Right lobe of liver (tissue), 6 donors: ENCODE data around the gene SYTL3. TPM values are rescaled to one million over a fixed set of nuclear protein-coding genes. Genes with fewer than 3 reads are reported as not detected.

Source experiments
- ATAC-seq, 4 donors: fragments of 200-7000 bp; cut with Tn5 transposase; one replicate each; pipeline ENCODE4 v1.9.1; 2020; ENCODE audit warnings: mild to moderate bottlenecking in 4 of 4, moderate library complexity in 4 of 4
- DNase-seq, 3 donors: peaks; one replicate each; pipeline ENCODE4 v3.0.0-alpha.2; 2020
- H3K27ac ChIP-seq, 3 donors: fragments of 200-600 bp; one replicate each; pipeline ENCODE4 v1.8.0; 2022
- H3K27me3 ChIP-seq, 2 donors: fragments of 200-600 bp; one replicate each; pipeline ENCODE4 v1.8.0; 2022
- H3K36me3 ChIP-seq, 4 donors: fragments of 200-600 bp; sonication (generic) in 1 of 4; one replicate each; pipeline versions ENCODE4 v1.5.1 to v1.8.0; 2017 to 2022; ENCODE audit warnings: control low read depth in 1 of 4
- H3K4me1 ChIP-seq, 4 donors: fragments of 200-600 bp; sonication (generic) in 1 of 4; one replicate each; pipeline versions ENCODE4 v1.5.1 to v1.8.0; 2017 to 2022; ENCODE audit warnings: control low read depth in 1 of 4
- H3K4me3 ChIP-seq, 3 donors: fragments of 200-600 bp; one replicate each; pipeline ENCODE4 v1.8.0; 2022
- H3K9me3 ChIP-seq, 4 donors: fragments of 200-600 bp; sonication (generic) in 1 of 4; one replicate each; pipeline versions ENCODE4 v1.5.1 to v1.8.0; 2017 to 2022; ENCODE audit warnings: control low read depth in 1 of 4
- POLR2A ChIP-seq: fragments of 450-650 bp; IDR thresholded peaks from one replicate; pipeline ENCODE4 v1.6.1; 2017; ENCODE audit warnings: antibody characterized with exemption, mild to moderate bottlenecking
- WGBS: methylation state at CpG from one replicate; pipeline ENCODE4 v1.1.6; 2018; ENCODE audit warnings: low coverage, low lambda C conversion rate; ENCODE audit not compliant: insufficient coverage; ENCODE audit errors: missing lambda C conversion rate; 5-methylcytosine and 5-hydroxymethylcytosine counted together
- intact Hi-C, 2 donors: fragments of 100-400 bp; cut with DNase I; formaldehyde crosslinking; loops; one replicate each; pipeline versions ENCODE4 v1.11.2 to v1.14.1; 2022
- long read RNA-seq: library from polyadenylated mRNA; unstranded; transcript quantifications from one replicate; pipeline ENCODE4 v2.0.0, GENCODE V29; 2019
- total RNA-seq, 6 experiments: library from RNA; depleted of rRNA in 2 of 6; stranded (reverse); fragments of >200 nt in 2 of 6; fragmentation: NEBNext Ultra II Directional in 3 of 6; extraction: Animal tissue kit (Norgen Biotek cat#: 25700) in 3 of 6; gene quantifications; one replicate each; pipeline versions ENCODE4 v1.1.0 to v1.2.4, GENCODE V29; 2016 to 2023
- TF ChIP-seq, protein P1 (sequence below), 4 donors: fragments of 200-600 bp in 3 of 4; fragments of 450-650 bp in 1 of 4; IDR thresholded peaks; one replicate each; pipeline versions ENCODE4 v1.5.1 to v1.8.0; 2016 to 2022; ENCODE audit warnings: antibody characterized with exemption in 4 of 4, mild to moderate bottlenecking in 2 of 4
- donor health status: DM: no; HTN: yes; CAD: no.
- donor health status: DM: no; HTN: no; CAD: no.
- donor health status: DM: no; HTN: no; CAD: no.
- donor health status: DM: no; HTN: yes; CAD: no.
- donor health status: DM: no; HTN: yes; CAD: no.

The SYTL3 gene, protein sequence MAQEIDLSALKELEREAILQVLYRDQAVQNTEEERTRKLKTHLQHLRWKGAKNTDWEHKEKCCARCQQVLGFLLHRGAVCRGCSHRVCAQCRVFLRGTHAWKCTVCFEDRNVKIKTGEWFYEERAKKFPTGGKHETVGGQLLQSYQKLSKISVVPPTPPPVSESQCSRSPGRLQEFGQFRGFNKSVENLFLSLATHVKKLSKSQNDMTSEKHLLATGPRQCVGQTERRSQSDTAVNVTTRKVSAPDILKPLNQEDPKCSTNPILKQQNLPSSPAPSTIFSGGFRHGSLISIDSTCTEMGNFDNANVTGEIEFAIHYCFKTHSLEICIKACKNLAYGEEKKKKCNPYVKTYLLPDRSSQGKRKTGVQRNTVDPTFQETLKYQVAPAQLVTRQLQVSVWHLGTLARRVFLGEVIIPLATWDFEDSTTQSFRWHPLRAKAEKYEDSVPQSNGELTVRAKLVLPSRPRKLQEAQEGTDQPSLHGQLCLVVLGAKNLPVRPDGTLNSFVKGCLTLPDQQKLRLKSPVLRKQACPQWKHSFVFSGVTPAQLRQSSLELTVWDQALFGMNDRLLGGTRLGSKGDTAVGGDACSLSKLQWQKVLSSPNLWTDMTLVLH
- total RNA-seq, result 1 to 10 TPM in 4 of 6 experiments, under 1 TPM in 2; 0.66 to 1.7 (median 1.0) TPM
- long read RNA-seq, result 0 reads

DNA sequence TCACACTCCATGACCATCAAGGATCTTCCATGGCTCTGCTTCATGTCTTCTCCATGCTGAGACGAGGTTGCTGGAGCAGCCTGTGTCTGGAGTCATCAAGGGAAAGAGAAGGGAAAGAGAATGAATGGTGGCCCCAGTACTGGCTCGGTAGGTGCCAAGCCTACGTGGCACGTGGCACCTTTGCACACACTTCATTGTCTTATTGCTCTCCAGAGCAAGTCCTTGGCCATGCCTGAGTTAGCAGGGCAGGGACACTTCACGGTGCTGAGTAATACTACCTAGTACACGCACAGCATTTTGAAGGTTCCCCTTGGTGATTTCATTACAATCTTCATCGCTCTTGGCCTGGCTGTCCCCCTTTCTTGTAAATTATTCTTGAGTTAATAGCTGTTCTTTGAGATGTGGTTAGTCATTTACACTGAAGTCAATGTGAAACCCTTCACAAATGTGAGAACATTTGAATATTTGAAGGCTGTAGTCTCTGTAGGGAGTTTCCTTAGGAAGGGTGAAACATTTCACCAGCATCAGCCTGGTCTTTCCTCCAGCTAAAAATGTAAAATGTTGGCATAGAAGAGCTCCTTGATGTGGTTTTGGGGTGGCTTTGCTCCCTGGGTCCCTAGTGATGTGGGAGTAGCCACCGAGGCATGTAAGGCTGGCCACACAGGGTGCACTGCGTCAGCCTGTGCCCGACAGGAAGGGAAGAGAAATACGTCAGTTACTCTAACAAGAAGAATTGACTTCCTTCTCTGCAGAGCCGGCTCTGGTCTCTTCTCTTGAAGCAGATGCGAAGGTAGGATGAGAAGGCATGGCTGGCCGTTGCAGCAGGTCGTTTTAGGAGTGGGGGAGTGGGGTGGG lies at the start of gene SYTL3:
TSS of gene SYTL3 (plus strand) at position 766 of the 855 bp plus-strand sequence. CDS start 13,215 bp downstream, outside the sequence.
- Histone ChIP-seq H3K27me3 (no peaks in the 10 kb centered on the region), H3K36me3 (no peaks in the 10 kb centered on the region), H3K27ac (peak within 1 kb of the TSS; percentile 3 to 59 (median 24)), H3K4me1 (no peaks in the 10 kb centered on the region), H3K4me3 (no peak within 1 kb of the TSS), H3K9me3 (no peaks in the 10 kb centered on the region)
- TF ChIP-seq, protein P1, sequence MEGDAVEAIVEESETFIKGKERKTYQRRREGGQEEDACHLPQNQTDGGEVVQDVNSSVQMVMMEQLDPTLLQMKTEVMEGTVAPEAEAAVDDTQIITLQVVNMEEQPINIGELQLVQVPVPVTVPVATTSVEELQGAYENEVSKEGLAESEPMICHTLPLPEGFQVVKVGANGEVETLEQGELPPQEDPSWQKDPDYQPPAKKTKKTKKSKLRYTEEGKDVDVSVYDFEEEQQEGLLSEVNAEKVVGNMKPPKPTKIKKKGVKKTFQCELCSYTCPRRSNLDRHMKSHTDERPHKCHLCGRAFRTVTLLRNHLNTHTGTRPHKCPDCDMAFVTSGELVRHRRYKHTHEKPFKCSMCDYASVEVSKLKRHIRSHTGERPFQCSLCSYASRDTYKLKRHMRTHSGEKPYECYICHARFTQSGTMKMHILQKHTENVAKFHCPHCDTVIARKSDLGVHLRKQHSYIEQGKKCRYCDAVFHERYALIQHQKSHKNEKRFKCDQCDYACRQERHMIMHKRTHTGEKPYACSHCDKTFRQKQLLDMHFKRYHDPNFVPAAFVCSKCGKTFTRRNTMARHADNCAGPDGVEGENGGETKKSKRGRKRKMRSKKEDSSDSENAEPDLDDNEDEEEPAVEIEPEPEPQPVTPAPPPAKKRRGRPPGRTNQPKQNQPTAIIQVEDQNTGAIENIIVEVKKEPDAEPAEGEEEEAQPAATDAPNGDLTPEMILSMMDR (IDR thresholded peaks at IDR 0.05), result no peak
- peak; percentile 58 for TF ChIP-seq POLR2A
- WGBS, result 41% methylated on average over 15 of the region's 15 CpGs
- intact Hi-C loops, result no loop called here
- peak; percentile 52 to 70 (median 54) for DNase-seq
- ATAC-seq, result peak; percentile 38 to 69 (median 58)

GRCh38 chr6:158603261-158604047 lies 46.4 kb upstream of the SYTL3 start:
- no peaks in the 10 kb centered on the region for H3K27me3 ChIP-seq
- ATAC-seq, result no peak
- H3K4me1 ChIP-seq, result no peaks in the 10 kb centered on the region
- no peak for DNase-seq
- WGBS, result 58% methylated on average over 11 of the region's 15 CpGs
- TF ChIP-seq, protein P1 (IDR thresholded peaks at IDR 0.05), result no peak
- no peak for TF ChIP-seq POLR2A
- H3K9me3 ChIP-seq, result no peaks in the 10 kb centered on the region
- H3K27ac ChIP-seq, result no peak overlapping the region
- H3K36me3 ChIP-seq, result peaks cover 0 to 8% (median 2%) of the 10 kb centered on the region in 4 donors
- intact Hi-C loops, result no loop called here
- no peak overlapping the region for H3K4me3 ChIP-seq

GRCh38 chr6:158604048-158604406 lies 45.8 kb upstream of the SYTL3 start:
- TF ChIP-seq, protein P1 (IDR thresholded peaks at IDR 0.05), result no peak
- WGBS, result 83% methylated on average over 5 of the region's 6 CpGs
- Histone ChIP-seq H3K36me3 (peaks cover 0 to 13% (median 7%) of the 10 kb centered on the region in 4 donors), H3K4me3 (no peak overlapping the region), H3K27me3 (no peaks in the 10 kb centered on the region), H3K27ac (no peak overlapping the region), H3K9me3 (no peaks in the 10 kb centered on the region), H3K4me1 (no peaks in the 10 kb centered on the region)
- ATAC-seq, result no peak
- intact Hi-C loops, result no loop called here
- no peak for DNase-seq
